Adrenal gland (tissue), 12 donors: ENCODE results near the gene ACYP1. TPM values are rescaled to one million over a fixed set of nuclear protein-coding genes. Genes with fewer than 3 reads are reported as not detected.

Experiments
- DNase-seq, 7 donors: peaks; one replicate each; pipeline ENCODE4 v3.0.0-alpha.2; 2019 to 2020
- H3K27ac ChIP-seq, 5 donors: fragments of 200-600 bp; sonication (generic) in 4 of 5; 1 replicate in 3 of 5; 2 replicates in 2 of 5; pipeline versions ENCODE4 v1.5.1 to v1.8.0; 2016 to 2020; ENCODE audit warnings: mild to moderate bottlenecking in 1 of 5
- H3K27me3 ChIP-seq: fragments of 200-600 bp; 2 replicates; pipeline ENCODE4 v1.8.0; 2021
- H3K36me3 ChIP-seq, 2 donors: fragments of 200-600 bp; replicated peaks in 1 of 2; 1 replicate in 1 of 2; 2 replicates in 1 of 2; pipeline versions ENCODE4 v1.5.1 to v1.8.0; 2018 to 2022
- H3K4me1 ChIP-seq, 2 donors: fragments of 200-600 bp; replicated peaks in 1 of 2; 1 replicate in 1 of 2; 2 replicates in 1 of 2; pipeline versions ENCODE4 v1.5.1 to v1.8.0; 2018 to 2021
- H3K4me3 ChIP-seq, 4 donors: fragments of 200-600 bp; sonication (generic) in 3 of 4; one replicate each; pipeline ENCODE4 v1.5.1; 2016 to 2018
- H3K9me3 ChIP-seq, 3 donors: fragments of 200-600 bp; sonication (generic) in 1 of 3; replicated peaks in 1 of 3; 1 replicate in 2 of 3; 2 replicates in 1 of 3; pipeline versions ENCODE4 v1.5.1 to v1.8.0; 2016 to 2021
- POLR2A ChIP-seq, 2 donors: fragments of 450-650 bp; IDR thresholded peaks; one replicate each; pipeline ENCODE4 v1.6.1; 2017; ENCODE audit warnings: antibody characterized with exemption in 2 of 2, mild to moderate bottlenecking in 2 of 2, moderate library complexity in 1 of 2
- WGBS, 4 donors: extraction: QIAGEN DNeasy Blood & Tissue Kit in 2 of 4; methylation state at CpG; one replicate each; pipeline versions ENCODE4 v1.1.5 to v1.1.7; 2013 to 2017; 5-methylcytosine and 5-hydroxymethylcytosine counted together
- intact Hi-C, 2 donors: fragments of 100-400 bp; cut with DNase I; formaldehyde crosslinking; loops; one replicate each; pipeline versions ENCODE4 v1.14.1 to v1.15.0; 2022 to 2023
- polyA plus RNA-seq, 3 donors: library from polyadenylated mRNA; stranded (reverse); fragments of 200-250 nt in 2 of 3; fragments of 350-450 nt in 1 of 3; fragmentation: Illumina TruSeq in 1 of 3; extraction: RNeasy Lipid Tissue Mini Kit (QIAGEN cat#74804) in 1 of 3; gene quantifications; one replicate each; pipeline ENCODE4 v1.2.3, GENCODE V29; 2013 to 2014
- total RNA-seq, 9 donors: library from RNA; depleted of rRNA in 4 of 9; stranded (reverse); fragments of >200 nt in 4 of 9; fragments of 120-200 nt in 1 of 9; fragmentation: NEBNext Ultra II Directional in 1 of 9; extraction: Animal tissue kit (Norgen Biotek cat#: 25700) in 1 of 9; gene quantifications; one replicate each; pipeline versions ENCODE4 v1.1.0 to v1.2.4, GENCODE V29; 2013 to 2023
- TF ChIP-seq, protein P1 (sequence below), 6 experiments: fragments of 450-650 bp in 4 of 6; fragments of 200-600 bp in 2 of 6; sonication (generic) in 1 of 6; IDR thresholded peaks; 1 replicate in 5 of 6; 2 replicates in 1 of 6; pipeline versions ENCODE4 v1.5.1 to v1.8.0; 2016 to 2021; ENCODE audit warnings: antibody characterized with exemption in 6 of 6, mild to moderate bottlenecking in 2 of 6, moderate library complexity in 1 of 6
- donor health status: healthy with polysubstance abuse.
- donor health status: Bipolar disorder and iron deficiency.
- donor health status: DM: yes; HTN: yes; CAD: no.
- donor health status: DM: no; HTN: no; CAD: no.
- donor health status: DM: no; HTN: no; CAD: no.
- donor health status: DM: yes; HTN: yes; CAD: no.

Gene ACYP1
- total and polyA plus RNA-seq, 12 donors, result 11.5 to 73.0 (median 23.7) TPM

DNA sequence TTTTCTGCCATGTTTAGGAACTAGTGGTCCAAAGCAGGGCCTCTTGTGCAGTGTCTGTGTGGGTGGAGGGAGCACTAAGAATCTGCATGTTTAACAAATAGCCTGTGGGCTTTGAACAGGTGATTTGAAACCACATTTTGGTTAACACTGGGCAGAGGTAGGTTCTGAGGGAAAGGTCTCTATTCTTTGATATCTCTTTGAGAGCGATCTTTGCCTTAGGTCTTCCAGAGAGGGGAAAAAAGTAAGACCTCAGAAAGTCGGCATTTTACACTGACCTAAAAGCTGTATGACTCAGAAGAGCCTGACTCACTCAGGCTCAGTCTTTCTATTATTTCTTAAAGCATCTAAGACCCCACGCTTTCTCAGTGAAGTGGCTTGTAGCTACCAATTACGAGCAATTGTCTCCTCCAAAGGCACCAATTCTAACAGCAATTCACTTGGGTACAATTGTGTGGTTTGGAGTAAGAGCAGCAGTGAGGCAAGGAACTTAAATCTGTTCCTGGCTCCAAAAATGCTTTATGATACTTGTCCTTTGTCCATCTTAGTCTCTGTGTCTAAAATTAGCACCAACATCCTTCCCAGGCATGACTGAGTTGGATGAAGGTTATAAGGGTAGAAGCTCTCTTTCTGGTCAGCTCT, 52.3 kb downstream of the ACYP1 start:
- Histone ChIP-seq H3K27me3 (no peaks in the 10 kb centered on the region), H3K9me3 (no peaks in the 10 kb centered on the region), H3K4me3 (no peak overlapping the region), H3K27ac (peak overlapping the region in 4 of 5 donors; percentile 33 to 61 (median 59)), H3K36me3 (peaks cover 0 to 60% of the 10 kb centered on the region in 2 donors), H3K4me1 (peaks cover 32 to 46% of the 10 kb centered on the region in 2 donors)
- WGBS, 4 donors, result 24 to 36% (median 31%) methylated on average over 4 of the region's 4 CpGs
- intact Hi-C loops, result no loop called here
- TF ChIP-seq, protein P1, sequence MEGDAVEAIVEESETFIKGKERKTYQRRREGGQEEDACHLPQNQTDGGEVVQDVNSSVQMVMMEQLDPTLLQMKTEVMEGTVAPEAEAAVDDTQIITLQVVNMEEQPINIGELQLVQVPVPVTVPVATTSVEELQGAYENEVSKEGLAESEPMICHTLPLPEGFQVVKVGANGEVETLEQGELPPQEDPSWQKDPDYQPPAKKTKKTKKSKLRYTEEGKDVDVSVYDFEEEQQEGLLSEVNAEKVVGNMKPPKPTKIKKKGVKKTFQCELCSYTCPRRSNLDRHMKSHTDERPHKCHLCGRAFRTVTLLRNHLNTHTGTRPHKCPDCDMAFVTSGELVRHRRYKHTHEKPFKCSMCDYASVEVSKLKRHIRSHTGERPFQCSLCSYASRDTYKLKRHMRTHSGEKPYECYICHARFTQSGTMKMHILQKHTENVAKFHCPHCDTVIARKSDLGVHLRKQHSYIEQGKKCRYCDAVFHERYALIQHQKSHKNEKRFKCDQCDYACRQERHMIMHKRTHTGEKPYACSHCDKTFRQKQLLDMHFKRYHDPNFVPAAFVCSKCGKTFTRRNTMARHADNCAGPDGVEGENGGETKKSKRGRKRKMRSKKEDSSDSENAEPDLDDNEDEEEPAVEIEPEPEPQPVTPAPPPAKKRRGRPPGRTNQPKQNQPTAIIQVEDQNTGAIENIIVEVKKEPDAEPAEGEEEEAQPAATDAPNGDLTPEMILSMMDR (IDR thresholded peaks at IDR 0.05), result no peak
- TF ChIP-seq POLR2A (IDR thresholded peaks at IDR 0.05), result no peak
- peak in 1 of 7 donors; percentile 15 for DNase-seq

DNA sequence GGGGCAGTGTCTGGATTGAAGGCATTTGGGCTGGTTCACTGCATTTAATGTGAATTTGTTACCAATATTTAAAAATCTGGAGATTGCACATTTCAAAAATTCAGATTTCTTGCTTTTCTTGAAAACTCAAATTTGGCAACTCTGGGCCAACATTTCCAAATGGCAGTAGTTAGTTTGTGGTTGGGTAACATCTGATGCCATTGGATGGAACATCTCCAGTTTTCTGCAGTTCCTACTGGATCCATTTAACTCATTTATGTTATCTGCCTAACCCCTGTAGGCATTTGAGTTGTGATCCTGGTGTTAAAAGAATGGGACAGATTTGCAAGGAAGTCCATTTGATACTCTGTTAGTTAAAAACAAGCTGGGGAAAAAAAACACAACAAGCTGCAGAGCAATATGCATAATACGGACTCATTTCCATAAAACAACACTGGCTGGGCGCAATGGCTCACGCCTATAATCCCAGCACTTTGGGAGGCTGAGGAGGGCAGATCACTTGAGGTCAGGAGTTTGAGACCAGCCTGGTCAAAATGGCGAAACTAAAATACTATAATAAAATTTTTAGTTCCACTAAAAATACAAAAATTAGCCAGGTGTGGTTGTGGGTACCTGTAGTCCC, 53.2 kb downstream of the ACYP1 start:
- H3K27me3 ChIP-seq, result no peaks in the 10 kb centered on the region
- peaks cover 32 to 45% of the 10 kb centered on the region in 2 donors for H3K4me1 ChIP-seq
- WGBS, 4 donors, result 92 to 100% (median 95%) methylated on average over 4 of the region's 4 CpGs
- H3K9me3 ChIP-seq, result no peaks in the 10 kb centered on the region
- TF ChIP-seq, protein P1 (IDR thresholded peaks at IDR 0.05), result no peak
- no peak for TF ChIP-seq POLR2A (IDR thresholded peaks at IDR 0.05)
- peak in 2 of 7 donors; percentile 13 to 24 for DNase-seq
- H3K27ac ChIP-seq, result peak overlapping the region in 4 of 5 donors; percentile 33 to 61 (median 59)
- no peak overlapping the region for H3K4me3 ChIP-seq
- intact Hi-C loops, result no loop called here
- peaks cover 0 to 62% of the 10 kb centered on the region in 2 donors for H3K36me3 ChIP-seq

DNA sequence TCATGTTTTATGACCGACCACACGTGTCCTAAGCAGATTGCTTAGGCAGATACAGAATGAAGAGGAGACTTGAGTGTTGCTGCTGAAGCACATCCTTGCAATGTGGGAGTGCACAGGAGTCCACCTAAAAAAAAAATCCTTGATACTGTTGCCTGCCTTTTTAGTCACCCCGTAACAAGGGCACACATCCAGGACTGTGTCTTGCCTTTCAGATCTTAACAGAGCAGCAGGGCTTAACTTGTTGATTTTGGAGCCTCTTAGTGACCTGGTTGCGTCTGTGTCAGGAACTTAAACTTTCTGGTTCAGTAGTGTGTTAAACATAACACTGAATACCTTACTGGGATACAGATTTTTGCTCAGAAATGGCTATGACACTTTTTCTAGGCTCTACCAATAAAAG, 54.6 kb downstream of the ACYP1 start:
- H3K4me3 ChIP-seq, result no peak overlapping the region
- WGBS, 4 donors, result 78 to 85% (median 84%) methylated on average over 4 of the region's 4 CpGs
- no peak overlapping the region for H3K27ac ChIP-seq
- TF ChIP-seq, protein P1 (IDR thresholded peaks at IDR 0.05), result no peak
- no peak for TF ChIP-seq POLR2A (IDR thresholded peaks at IDR 0.05)
- peaks cover 28 to 49% of the 10 kb centered on the region in 2 donors for H3K4me1 ChIP-seq
- no peaks in the 10 kb centered on the region for H3K9me3 ChIP-seq
- DNase-seq, result no peak
- intact Hi-C loops, result loop anchor here in 1 of 2 donors (10.0 kb wide), 2 partner anchors 56 to 64 kb away; partner anchors contain the start of genes ACYP1 and ZC2HC1C
- no peaks in the 10 kb centered on the region for H3K27me3 ChIP-seq
- peaks cover 0 to 58% of the 10 kb centered on the region in 2 donors for H3K36me3 ChIP-seq

DNA sequence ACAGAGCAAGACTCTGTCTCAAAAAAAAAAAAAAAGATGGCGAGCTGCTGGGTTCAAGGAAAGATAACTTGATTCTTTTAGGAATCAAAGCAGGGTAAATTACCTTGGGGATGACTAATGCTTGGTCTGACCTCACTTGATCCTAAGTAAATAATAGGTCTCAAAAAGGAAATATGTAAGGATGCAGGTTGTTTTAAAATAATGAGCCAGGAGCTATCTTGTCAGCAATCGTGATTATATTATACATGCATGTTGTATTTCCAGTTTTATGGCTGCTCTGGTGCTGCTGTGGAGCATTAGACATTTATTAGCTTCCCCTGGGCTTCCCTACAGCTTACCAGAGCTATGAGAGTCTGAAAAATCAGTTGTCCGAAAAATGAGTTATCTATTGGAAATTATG, 58.5 kb downstream of the ACYP1 start:
- 70 to 74% (median 72%) methylated on average over 3 of the region's 3 CpGs for WGBS, 4 donors
- no peak for DNase-seq
- H3K36me3 ChIP-seq, result peaks cover 0 to 55% of the 10 kb centered on the region in 2 donors

More for the DNA sequence above, 58.5 kb downstream of the ACYP1 start:
- Histone ChIP-seq H3K4me1 (peaks cover 8 to 26% of the 10 kb centered on the region in 2 donors), H3K27ac (no peak overlapping the region), H3K27me3 (no peaks in the 10 kb centered on the region), H3K9me3 (no peaks in the 10 kb centered on the region), H3K4me3 (no peak overlapping the region)
- intact Hi-C loops, result loop anchor here in 1 of 2 donors (10.0 kb wide), 2 partner anchors 59 to 61 kb away; partner anchors contain the start of genes ACYP1 and ZC2HC1C
- no peak for TF ChIP-seq POLR2A (IDR thresholded peaks at IDR 0.05)
- TF ChIP-seq, protein P1 (IDR thresholded peaks at IDR 0.05), result no peak
